Activated T-helper 2 cell treated with anti-CD3 and anti-CD28 coated beads, Interferon-gamma antibody, Interleukin-2, Interleukin-4, amounts not matched to agents 10 μg/mL and 5 μg/mL and 100 μg/mL, durations not matched to agents 14 hours and 24 hours and 36 hours (primary cell): Measurements from ENCODE around the gene CDC14B. TPM values are rescaled to one million over a fixed set of nuclear protein-coding genes. Genes with fewer than 3 reads are reported as not detected.
"Not testable (repeated sequence)": the region's sequence is repeated elsewhere in the genome, so short reads cannot be mapped to it uniquely, and the experiment has no call there.

Experiments
- DNase-seq: peaks from one replicate; pipeline ENCODE4 v3.0.0; 2021; ENCODE audit warnings: low spot score
- H3K27ac Mint-ChIP-seq: one replicate; pipeline ENCODE4 v1.8.0; 2021; ENCODE audit warnings: mixed read lengths
- H3K27me3 Mint-ChIP-seq: one replicate; pipeline ENCODE4 v1.8.0; 2021; ENCODE audit warnings: low read depth, mixed read lengths
- H3K36me3 Mint-ChIP-seq: one replicate; pipeline ENCODE4 v1.8.0; 2021; ENCODE audit warnings: low read depth, mixed read lengths
- H3K4me1 Mint-ChIP-seq: one replicate; pipeline ENCODE4 v1.8.0; 2021; ENCODE audit warnings: low read depth, mixed read lengths
- H3K4me3 Mint-ChIP-seq: one replicate; pipeline ENCODE4 v1.8.0; 2021; ENCODE audit warnings: low read depth, mild to moderate bottlenecking, moderate library complexity, mixed read lengths
- H3K9me3 Mint-ChIP-seq: one replicate; pipeline ENCODE4 v1.8.0; 2021; ENCODE audit warnings: mixed read lengths
- intact Hi-C: fragments of 100-400 bp; cut with micrococcal nuclease; formaldehyde crosslinking; loops from one replicate; pipeline ENCODE4 v1.15.1; 2023
- total RNA-seq: library from RNA; stranded (reverse); gene quantifications from 2 replicates; pipeline ENCODE4 v1.2.3, GENCODE V29; 2022

Gene CDC14B
- total RNA-seq, 1 donor from 2014 or later, result 6.5 TPM

- Mint-ChIP-seq H3K27ac (no peak overlapping the region), H3K9me3 (no peaks in the 10 kb centered on the region), H3K27me3 (peaks cover 52% of the 10 kb centered on the region), H3K4me1 (peaks cover 8% of the 10 kb centered on the region), H3K36me3 (no peaks in the 10 kb centered on the region), H3K4me3 (peak overlapping the region; percentile 61)
- DNase-seq, result no peak
- intact Hi-C loops, result no loop called here
These were observed 1.2 kb downstream of the CDC14B start for GRCh38 chr9:96618209-96619123.

- intact Hi-C loops, result no loop called here
- no peak for DNase-seq
- Mint-ChIP-seq H3K4me1 (peaks cover 8% of the 10 kb centered on the region), H3K27ac (no peak overlapping the region), H3K36me3 (no peaks in the 10 kb centered on the region), H3K27me3 (peaks cover 59% of the 10 kb centered on the region), H3K4me3 (peak overlapping the region; percentile 41), H3K9me3 (no peaks in the 10 kb centered on the region)
These were observed 2.0 kb downstream of the CDC14B start for GRCh38 chr9:96617439-96618185.

GRCh38 chr9:96616817-96617438, 2.7 kb downstream of the CDC14B start:
- Mint-ChIP-seq H3K27me3 (peaks cover 66% of the 10 kb centered on the region), H3K36me3 (no peaks in the 10 kb centered on the region), H3K9me3 (no peaks in the 10 kb centered on the region), H3K4me1 (peaks cover 8% of the 10 kb centered on the region), H3K4me3 (no peak overlapping the region), H3K27ac (no peak overlapping the region)
- no peak for DNase-seq
- intact Hi-C loops, result no loop called here

- intact Hi-C loops, result no loop called here
- H3K4me3 Mint-ChIP-seq, result no peak overlapping the region
- H3K27me3 Mint-ChIP-seq, result peaks cover 70% of the 10 kb centered on the region
- H3K9me3 Mint-ChIP-seq, result no peaks in the 10 kb centered on the region
- no peak for DNase-seq
- H3K4me1 Mint-ChIP-seq, result peaks cover 4% of the 10 kb centered on the region
- H3K27ac Mint-ChIP-seq, result no peak overlapping the region
- no peaks in the 10 kb centered on the region for H3K36me3 Mint-ChIP-seq
These were observed 4.2 kb downstream of the CDC14B start for GRCh38 chr9:96615411-96615810.

- DNase-seq, intact Hi-C loops, H3K36me3 Mint-ChIP-seq, H3K9me3 Mint-ChIP-seq, H3K4me3 Mint-ChIP-seq, H3K27ac Mint-ChIP-seq, H3K4me1 Mint-ChIP-seq: not testable (repeated sequence)
- peaks cover 66% of the 10 kb centered on the region for H3K27me3 Mint-ChIP-seq
These were observed 5.0 kb downstream of the CDC14B start for GRCh38 chr9:96614664-96615063.

- no peak overlapping the region for H3K4me3 Mint-ChIP-seq
- no peaks in the 10 kb centered on the region for H3K9me3 Mint-ChIP-seq
These were observed 6.6 kb downstream of the CDC14B start for GRCh38 chr9:96612966-96613589.

GRCh38 chr9:96612105-96612965, 7.3 kb downstream of the CDC14B start:
- H3K9me3 Mint-ChIP-seq, result no peaks in the 10 kb centered on the region
- H3K27me3 Mint-ChIP-seq, result peaks cover 59% of the 10 kb centered on the region
- H3K4me3 Mint-ChIP-seq, result no peak overlapping the region
- no peak overlapping the region for H3K27ac Mint-ChIP-seq
- intact Hi-C loops, result no loop called here
- H3K4me1 Mint-ChIP-seq, result no peaks in the 10 kb centered on the region
- DNase-seq, result no peak
- H3K36me3 Mint-ChIP-seq, result no peaks in the 10 kb centered on the region

More at GRCh38 chr9:96612966-96613589, 6.6 kb downstream of the CDC14B start:
- Mint-ChIP-seq H3K27me3 (peaks cover 66% of the 10 kb centered on the region), H3K27ac (no peak overlapping the region), H3K36me3 (no peaks in the 10 kb centered on the region), H3K4me1 (no peaks in the 10 kb centered on the region)
- intact Hi-C loops, result no loop called here
- no peak for DNase-seq

- H3K9me3 Mint-ChIP-seq, result no peaks in the 10 kb centered on the region
- no peaks in the 10 kb centered on the region for H3K4me1 Mint-ChIP-seq
- no peak overlapping the region for H3K4me3 Mint-ChIP-seq
- H3K36me3 Mint-ChIP-seq, result no peaks in the 10 kb centered on the region
- DNase-seq, result no peak
- intact Hi-C loops, result no loop called here
- no peak overlapping the region for H3K27ac Mint-ChIP-seq
- peaks cover 52% of the 10 kb centered on the region for H3K27me3 Mint-ChIP-seq
These were observed 8.3 kb downstream of the CDC14B start for GRCh38 chr9:96611302-96611701.

GRCh38 chr9:96609732-96610131, 9.9 kb downstream of the CDC14B start:
- intact Hi-C loops, result no loop called here
- no peak overlapping the region for H3K27ac Mint-ChIP-seq
- DNase-seq, result no peak
- H3K9me3 Mint-ChIP-seq, result no peaks in the 10 kb centered on the region
- no peaks in the 10 kb centered on the region for H3K4me1 Mint-ChIP-seq
- H3K36me3 Mint-ChIP-seq, result no peaks in the 10 kb centered on the region
- H3K27me3 Mint-ChIP-seq, result peaks cover 39% of the 10 kb centered on the region
- H3K4me3 Mint-ChIP-seq, result no peak overlapping the region

- Mint-ChIP-seq H3K36me3 (no peaks in the 10 kb centered on the region), H3K27ac (no peak overlapping the region), H3K4me1 (no peaks in the 10 kb centered on the region), H3K9me3 (no peaks in the 10 kb centered on the region), H3K4me3 (no peak overlapping the region), H3K27me3 (peaks cover 30% of the 10 kb centered on the region)
- DNase-seq, result no peak
- intact Hi-C loops, result no loop called here
These were observed 11.7 kb downstream of the CDC14B start for GRCh38 chr9:96607971-96608370.

- H3K9me3 Mint-ChIP-seq, result no peaks in the 10 kb centered on the region
- no peak overlapping the region for H3K4me3 Mint-ChIP-seq
- H3K36me3 Mint-ChIP-seq, result no peaks in the 10 kb centered on the region
- DNase-seq, result no peak
- intact Hi-C loops, result no loop called here
- H3K27me3 Mint-ChIP-seq, result peaks cover 5% of the 10 kb centered on the region
- no peaks in the 10 kb centered on the region for H3K4me1 Mint-ChIP-seq
- no peak overlapping the region for H3K27ac Mint-ChIP-seq
These were observed 14.3 kb downstream of the CDC14B start for GRCh38 chr9:96605328-96605727.

GRCh38 chr9:96604004-96604319, 15.7 kb downstream of the CDC14B start:
- no peak for DNase-seq
- Mint-ChIP-seq H3K27ac (no peak overlapping the region), H3K27me3 (peaks cover 4% of the 10 kb centered on the region), H3K36me3 (no peaks in the 10 kb centered on the region), H3K4me3 (no peak overlapping the region), H3K9me3 (no peaks in the 10 kb centered on the region), H3K4me1 (no peaks in the 10 kb centered on the region)
- intact Hi-C loops, result no loop called here
